ENCODE measurements around the gene HOMER3.
"Not testable (repeated sequence)": the region's sequence is repeated elsewhere in the genome, so short reads cannot be mapped to it uniquely, and the experiment has no call there.

HOMER3 gene

DNA sequence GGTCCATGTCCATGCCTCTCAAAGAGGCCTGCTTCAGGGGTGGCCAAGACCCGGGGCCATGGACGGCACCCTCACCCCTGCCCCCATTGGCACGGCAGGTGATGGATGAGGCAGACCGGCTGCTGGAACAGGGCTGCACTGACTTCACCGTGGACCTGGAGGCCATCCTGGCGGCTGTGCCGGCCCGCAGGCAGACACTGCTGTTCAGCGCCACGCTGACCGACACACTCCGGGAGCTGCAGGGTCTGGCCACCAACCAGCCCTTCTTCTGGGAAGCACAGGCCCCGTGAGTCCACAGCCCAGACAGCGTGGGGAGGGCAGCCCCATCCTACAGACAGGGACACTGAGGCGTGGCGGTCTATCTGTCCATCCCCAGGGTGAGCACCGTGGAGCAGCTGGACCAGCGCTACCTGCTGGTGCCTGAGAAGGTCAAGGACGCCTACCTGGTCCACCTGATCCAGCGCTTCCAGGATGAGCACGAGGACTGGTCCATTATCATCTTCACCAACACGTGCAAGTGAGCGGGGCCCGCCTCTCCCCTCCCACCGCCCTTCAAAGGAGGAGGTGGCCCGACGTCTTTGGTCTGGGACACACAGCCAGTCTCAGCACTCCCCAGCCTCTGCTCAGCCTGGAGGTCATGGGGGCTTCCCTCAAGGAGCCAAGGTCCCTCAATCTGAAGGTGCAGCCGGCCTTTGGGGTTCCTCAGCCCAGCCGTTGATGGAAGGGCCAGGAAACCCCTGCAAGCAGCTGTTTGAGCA lies 18.6 kb downstream of the HOMER3 start:
- DNase-seq = no peak

DNA sequence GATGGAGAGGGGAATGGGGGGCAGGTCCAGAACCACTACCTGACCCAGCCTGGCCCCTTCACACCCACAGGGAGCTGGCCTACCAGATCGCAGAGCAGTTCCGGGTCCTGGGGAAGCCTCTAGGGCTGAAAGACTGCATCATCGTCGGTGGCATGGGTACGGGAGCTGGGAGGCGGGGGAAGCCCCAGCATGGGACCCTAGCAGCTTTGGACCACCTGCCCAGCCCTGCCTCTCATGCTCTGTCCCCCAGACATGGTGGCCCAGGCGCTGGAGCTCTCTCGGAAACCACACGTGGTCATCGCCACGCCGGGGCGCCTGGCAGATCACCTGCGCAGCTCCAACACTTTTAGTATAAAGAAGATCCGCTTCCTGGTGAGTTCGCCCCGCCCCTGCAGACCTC lies 19.4 kb downstream of the HOMER3 start:
- no peak for DNase-seq

DNA sequence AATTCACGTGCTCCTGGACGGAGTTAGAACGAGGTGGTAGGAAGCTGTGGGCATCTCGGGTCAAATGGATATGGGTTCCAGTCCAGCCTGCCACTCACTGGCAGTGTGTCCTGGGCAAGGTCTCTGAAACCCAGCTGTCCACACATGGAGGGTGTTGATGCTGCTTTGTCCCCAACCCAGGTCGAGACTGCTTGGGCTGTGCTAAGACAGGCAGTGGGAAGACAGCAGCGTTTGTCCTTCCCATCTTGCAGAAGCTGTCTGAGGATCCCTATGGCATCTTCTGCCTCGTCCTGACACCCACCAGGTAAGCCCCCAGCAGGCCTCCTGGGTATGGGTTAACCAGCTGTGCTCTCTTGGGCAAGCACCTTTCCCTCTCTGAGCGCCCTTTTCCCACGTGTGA lies 20.6 kb downstream of the HOMER3 start:
- no peak for DNase-seq

DNA sequence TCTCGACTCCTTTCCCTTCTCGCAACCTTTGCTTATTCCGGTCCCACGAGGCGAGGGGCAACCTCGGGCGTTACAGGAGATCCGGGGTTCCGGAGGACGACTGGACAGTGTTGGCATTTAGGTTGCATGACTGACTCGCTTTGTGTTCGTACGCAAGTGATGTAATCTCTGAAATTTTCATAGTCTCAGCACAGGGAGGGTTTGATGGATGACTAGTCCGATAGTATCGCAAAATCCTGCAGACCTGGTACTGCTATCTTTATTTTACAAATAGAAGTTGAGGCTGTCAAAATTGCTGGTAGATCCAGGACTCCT lies 21.2 kb downstream of the HOMER3 start:
- no peak for DNase-seq

DNA sequence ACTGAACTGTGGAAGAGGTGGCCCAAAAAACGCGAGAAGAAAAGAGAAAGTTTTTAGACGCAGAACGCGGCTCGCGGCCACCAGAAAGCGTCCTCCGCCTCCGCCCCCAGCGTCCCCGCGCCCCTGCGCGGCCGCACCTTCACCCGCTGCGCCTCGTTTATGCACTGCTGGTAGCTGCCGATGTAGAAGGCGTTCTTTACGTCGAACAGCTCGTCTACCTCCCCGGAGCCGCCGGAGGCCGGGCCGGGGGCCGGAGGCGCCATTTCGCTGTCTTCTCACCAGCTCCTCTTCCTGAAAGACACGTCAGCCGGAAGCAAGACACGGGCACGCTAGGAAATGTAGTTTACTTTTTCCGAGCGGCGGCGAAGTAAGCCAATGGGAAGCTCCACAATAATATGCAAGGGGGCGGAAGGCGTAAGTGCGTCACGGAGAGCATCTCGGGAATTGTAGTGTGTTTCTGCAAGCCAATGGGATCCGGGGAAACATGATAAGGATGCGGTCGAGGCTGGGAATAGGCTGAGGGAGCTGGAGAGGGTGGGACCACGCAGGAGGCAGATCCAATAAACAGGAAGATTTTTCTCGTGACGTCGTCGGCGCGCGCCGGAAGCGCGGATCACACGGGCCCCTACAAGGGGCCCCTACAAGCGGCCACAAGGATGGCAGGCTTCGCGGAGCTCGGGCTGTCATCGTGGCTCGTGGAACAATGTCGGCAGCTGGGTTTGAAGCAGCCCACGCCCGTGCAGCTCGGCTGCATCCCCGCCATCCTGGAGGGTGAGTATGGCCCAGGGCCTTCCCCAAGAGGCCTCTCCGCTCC lies 21.7 kb downstream of the HOMER3 start, which contains the start of the genes COPE and DDX49:
Gene COPE, minus strand, starts transcription at position 302 of the 814 bp plus-strand sequence. Its CDS starts 39 bp downstream, at position 263.
Gene DDX49, plus strand, starts transcription at position 630 of the 814 bp plus-strand sequence. Its CDS starts 27 bp downstream, at position 657.
- peak; percentile 98 for DNase-seq

DNA sequence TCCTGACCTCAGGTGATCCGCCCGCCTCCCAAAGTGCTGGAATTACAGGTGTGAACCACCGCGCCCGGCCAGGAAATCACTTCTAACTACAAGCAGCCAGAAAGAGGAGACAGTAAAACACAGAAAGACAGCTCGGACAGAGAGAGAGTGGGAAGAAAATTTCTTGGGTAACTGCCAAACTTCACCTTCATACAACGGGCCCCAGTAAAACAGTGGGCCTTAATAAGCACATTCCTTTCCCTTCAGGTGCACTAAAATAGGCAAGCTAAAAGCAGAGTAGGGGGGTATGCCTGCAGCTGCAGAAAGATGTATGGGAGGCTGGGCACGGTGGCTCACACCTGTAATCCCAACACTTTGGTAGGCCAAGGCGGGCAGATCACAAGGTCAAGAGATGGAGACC lies 23.4 kb downstream of the HOMER3 start:
- DNase-seq = not testable (repeated sequence)

DNA sequence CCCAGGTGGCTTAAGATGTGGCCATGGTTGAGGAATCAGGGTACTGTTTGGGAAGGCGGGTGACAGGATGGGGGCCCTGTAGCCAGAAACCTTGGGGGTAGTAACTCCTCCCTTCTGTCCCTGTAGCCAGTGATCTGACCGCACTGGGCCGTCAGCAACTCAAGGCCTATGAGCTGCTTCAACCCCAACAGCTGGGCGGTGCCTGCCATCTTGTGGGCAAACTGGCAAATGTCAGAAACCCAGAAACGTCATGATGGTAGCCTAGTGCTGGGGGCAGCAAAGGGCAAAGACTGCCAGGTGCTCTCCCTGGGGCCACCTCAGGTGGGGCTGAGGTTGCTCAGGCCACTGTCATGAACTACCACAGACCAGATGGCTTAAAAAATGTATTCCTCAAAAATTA lies 25.4 kb downstream of the HOMER3 start:
- DNase-seq = no peak

DNA sequence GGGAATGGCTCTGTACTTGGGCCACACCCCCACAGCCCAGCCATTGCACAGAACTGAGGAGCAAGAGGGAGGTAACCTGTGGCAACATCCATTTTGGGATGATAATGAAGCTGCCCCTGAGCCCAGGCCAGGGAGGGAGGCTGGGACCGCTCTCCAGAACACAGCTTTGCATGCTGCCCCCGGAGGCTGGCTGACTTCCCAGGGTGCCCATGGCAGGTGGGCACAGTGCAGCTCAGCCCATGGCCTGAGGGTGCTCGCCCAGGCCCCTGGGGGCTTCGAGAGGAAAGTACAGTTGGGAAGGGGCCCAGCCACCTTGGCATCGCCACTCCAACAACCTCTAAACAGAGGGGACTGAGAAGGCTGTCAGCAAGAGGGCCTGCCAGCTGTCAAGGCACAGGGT lies 27.6 kb downstream of the HOMER3 start:
- DNase-seq = no peak

DNA sequence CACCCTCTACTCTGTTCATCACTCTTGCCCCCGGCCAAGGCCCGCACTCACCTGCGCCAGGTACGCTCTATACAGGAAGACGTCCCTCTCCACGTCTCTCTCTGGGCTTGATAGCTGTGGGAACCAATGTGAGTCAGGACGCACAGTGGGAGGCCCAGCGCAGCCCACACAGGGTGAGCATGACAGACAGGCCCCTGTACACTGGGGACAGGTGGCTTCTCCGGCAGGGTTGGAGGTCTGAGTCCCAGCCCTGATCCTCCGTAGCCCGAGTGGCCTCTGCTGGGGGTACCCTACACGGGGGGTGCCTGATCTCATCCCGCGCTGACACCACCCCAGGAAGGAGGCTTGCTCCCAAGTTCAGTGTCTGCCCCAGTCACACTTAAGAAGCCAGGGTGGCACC lies 28.1 kb downstream of the HOMER3 start:
- no peak for DNase-seq

DNA sequence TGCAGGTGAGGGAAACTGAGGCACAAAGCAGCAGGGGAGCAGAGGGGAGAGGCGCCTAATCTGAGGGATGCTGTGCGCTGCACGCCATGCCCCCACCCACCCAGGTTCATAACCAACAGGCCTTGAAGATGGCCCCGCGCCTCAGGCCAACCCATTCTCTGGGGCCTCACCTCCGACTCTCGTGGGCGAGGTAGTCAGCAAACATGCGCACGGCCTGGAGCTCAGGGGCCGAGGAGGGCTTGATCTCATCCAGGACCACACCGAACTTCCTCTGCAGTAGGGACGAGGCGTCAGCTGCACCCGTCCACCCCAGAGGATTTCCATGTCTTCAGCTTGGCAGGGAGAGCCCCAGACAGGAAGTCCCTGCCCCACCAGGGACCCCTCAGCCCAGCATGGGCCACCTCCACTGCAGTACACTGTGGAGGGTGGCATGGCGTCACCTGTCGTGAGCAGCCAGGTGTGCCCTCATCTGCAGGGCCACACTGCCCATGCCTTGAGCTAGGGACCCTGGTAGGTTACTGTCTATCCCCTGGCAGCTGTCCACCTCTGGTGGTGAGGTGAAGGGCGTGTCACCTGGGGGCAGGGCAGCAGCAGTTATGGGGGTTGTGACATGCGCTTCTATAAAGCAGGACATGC lies 30.1 kb downstream of the HOMER3 start:
- no peak for DNase-seq

DNA sequence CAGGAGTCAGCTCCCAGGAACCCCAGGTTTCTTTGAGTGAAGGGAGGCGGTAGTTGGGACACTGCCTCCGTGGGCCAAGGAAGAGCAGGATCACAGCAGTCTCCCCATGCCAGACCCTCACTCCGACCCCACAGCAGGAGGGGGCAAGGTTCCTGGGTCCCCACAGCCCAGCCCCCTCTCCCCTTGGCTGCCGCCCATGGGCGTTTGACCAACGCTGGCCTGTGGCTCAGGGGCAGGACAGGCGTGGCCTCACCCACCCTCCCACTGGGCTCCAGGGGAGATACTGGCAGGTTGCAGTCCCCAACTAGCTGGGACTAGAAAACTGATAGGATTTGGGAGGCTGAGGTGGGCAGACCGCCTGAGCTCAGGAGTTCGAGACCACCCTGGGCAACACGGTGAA lies 31.0 kb downstream of the HOMER3 start:
- DNase-seq = no peak

DNA sequence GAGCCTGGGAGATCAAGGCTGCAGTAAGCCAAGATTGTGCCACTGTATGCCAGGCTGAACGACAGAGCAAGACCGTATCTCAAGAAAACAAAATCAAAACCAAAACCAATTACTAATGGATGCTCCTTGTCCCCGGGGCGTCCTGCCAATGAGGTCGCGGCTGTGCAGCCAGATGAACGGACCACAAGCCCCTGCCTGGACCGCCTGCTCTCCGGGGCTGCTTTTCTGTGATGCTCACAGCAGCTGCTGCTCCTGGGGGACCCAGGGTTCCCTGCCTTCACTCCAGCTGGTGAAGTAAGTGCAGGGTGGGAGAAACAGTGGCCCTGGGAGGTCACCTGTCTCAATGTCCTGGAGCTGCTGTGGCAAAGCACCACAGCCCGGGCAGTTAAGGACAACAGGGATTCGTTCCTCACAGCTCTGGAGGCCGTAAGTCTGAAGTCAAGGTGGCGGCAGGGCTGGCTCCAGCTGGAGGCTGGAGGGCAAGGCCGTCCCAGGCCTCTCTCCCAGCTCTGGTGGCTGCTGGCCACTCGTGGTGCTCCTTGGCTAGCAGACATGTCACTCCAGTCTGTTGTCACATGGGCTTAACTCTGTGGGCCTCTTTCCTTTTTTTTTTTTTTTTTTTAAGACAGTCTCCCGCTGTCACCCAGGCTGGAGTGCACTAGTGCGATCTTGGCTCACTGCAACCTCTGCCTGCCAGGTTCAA lies 31.9 kb downstream of the HOMER3 start:
- no peak for DNase-seq

DNA sequence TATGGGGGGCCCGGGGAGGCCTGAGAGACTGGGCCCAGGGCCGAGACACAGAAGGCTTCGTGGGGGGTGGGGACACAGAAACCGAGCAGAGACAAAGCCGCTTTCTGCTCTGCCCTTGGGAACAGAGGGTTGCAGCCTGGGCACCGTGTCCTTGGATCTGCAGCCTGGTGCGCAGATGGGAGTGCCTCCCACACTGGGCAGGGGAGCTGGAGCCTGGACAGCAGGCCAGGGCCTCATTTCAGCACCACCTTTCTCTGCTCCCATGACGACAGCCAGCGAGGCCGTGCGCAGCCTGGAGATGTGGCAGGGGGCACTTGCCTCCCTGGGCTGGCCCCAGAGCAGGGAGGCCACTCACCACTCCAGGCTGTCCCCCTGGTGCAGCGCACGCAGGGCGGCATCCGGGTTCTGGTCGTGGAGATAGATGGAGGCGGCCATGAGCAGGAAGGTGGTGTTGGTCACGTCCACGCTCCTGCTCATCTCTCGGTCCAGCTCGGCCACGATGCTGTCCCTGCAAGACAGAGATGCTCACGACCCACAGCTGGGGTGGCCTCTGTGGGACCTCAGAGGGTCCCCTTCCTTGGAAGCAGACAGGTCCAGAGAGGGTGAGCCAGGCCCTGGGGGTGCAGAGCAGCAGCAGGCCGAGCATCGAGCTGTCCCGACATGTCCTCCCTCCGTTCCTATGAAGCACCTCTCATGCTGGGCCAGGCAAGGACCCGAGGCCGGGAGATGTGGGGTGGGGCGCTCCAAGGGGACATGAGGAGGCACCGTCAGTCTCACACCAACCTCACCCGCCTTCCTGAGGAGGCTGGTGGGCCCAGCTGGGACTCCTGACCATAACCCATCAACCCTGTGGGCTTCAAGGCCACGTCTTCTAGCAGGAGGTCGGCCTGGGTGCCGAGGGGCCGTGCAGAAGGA lies 34.2 kb downstream of the HOMER3 start:
- no peak for DNase-seq

DNA sequence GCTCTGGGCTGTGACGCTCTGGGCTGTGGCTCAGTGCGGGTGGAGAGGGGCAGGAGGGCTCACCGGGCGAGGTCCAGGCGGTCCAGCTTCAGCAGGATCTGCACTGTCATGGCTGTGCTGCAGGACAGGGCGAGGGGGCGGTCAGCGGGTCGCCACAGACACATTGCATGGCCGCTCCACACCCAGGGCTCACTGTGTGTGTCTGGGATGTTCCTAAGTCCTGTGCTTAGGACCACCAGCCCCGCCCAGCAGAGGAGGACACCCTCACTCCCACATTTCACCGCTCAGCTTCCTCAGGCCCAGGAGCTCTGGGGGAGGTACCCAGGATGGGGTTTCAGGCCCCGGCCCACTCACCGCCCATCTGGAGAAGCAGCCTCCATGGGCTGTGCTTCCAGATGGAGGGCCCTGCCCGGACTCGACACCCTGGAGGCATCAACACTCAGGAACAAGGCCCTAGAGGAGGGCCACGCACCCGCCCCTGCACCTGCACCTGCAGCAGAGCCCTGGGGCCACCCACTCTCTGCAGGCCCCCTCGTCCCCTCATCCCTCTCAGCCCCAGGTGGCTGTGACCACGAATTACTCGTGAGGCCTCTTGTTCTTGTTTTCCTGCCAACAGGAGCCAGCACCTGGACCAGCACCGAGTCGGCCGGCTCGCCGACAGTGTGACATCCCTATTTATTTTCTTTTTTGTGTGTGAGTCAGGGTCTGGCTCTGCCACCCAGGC lies 35.3 kb downstream of the HOMER3 start:
- DNase-seq = no peak

DNA sequence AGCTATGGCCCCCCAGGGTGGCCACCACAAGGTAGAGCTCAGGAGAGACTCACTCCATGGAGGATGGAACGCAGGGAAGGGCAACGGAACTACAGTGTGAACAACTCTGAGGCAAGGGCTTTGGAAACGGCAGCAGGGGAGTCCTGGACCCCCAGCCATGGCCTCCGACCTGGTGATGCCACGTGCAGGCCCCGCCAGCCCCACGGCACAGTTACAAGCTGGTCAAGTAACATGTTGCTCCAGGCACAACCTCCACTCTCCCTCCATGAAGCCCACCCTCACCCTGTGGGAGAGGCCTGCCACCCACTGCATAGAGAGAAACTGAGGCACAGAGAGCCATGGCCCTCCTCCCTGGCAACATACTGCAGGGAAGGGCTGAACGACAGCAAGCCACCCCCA lies 36.0 kb downstream of the HOMER3 start:
- no peak for DNase-seq

DNA sequence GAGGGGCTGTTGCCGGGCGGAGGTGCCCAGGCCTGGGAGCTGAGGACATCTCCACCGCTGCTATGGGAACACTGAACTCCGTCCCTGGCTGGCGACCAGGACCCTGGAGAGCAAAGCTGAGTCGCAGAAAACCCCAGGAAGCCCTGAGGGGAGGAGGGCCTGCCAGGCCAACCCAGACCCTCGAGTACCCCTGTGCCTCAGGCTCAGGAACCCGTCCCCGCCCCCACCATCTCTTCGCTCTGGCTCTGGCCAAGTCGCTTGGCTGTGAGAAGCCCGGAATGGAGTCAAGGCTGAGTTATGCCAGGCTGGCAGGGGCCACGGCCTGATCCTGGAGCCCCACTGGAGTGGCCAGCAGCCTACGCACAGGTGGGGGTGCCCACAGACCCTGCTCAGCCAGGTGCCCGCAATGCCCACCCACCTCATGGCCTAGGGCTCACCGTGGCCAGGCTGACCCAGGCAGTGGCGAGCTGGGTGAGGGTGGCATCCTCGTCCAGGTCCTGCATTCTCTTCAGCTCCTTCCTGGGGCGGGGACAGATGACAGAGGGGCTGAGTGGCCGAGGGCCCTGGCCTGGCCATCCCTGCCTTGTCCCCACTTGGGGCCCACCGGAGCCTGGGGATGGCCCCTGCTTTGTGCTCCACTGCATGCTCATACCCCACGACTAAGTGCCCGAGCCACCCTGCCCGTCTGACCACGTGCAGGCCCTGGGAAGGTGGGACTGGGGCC lies 36.5 kb downstream of the HOMER3 start:
- no peak for DNase-seq

DNA sequence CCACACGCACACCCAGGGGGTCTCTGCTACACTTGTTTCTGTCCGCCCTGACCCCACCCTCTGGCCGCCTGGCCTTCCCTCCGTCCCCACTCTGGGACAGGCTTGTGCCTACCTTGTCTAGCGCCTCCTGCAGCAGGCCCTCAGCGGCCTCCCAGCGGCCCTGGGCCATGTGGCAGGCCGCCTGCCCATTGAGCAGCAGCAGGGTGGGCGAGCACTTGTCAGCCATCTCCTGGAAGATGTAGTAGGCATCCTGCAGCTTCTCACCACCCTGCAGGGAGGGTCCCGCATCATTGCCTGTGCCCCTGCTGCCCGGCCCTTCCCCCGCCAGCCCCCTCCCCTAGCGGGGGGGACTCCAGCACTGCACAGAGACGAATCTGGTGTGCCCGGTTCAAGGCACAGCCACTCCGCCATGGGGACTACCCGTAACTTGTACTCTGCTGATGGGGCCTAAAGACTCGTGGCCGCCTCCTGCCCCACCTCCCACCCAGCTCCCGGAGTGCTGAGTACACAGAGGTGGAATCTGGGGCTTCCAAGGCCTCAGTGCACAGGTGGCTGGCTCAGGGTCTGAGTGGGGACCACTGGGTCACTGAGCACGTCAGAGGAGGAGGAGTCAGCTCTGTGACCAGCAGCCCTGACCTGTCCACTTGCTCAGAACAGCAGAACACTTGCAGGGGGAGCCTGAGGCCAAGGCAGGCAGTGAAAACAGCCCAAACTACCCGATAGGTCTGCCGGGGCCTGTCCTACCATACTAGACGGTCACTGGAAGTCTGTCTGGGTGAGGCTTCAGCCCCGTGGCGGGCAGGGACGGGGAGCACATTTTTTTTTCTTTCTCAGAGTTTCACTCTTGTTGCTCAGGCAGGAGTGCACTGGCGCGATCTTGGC lies 37.6 kb downstream of the HOMER3 start:
- no peak for DNase-seq

DNA sequence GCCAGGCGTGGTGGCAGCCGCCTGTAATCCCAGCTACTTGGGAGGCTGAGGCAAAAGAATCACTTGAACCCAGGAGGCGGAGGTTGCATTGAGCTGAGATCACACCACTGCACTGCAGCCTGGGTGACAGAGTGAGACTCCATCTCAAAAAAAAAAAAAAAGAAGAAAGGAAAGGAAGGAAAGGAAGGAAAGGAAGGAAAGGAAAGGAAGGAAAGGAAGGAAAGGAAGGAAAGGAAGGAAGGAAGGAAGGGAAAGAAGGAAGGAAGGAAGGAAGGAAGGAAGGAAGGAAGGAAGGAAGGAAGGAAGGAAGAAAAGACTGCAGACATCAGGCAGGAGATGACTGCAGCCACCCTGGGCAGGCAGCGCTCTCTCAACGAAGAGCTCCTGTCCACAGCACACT lies 38.5 kb downstream of the HOMER3 start:
- not testable (repeated sequence) for DNase-seq

DNA sequence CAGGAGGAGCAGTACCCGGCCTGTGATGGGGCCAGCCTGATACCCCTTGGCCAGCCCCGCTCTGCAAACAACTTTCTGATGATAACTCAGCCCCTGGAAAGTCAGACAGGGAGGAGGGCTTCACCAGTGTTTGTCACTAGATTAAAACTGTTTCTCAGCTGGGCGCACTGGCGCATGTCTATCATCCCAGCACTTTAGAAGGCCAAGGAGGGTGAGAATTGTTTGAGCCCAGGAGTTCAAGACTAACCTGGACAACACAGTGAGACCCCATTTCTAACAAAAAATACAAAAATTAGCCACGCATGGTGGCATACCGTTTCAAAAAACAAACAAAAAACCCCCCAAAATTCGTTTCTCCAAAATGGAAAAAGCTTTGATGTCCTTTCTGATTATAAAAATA lies 39.5 kb downstream of the HOMER3 start:
- no peak for DNase-seq
